Ishikawa (cell line): Measurements from ENCODE around the gene EFNA3.

Source experiments
- CEBPB ChIP-seq: IDR thresholded peaks from 2 replicates; pipeline ENCODE4 v1.6.1; 2012
- CREB1 ChIP-seq: IDR thresholded peaks from 2 replicates; pipeline ENCODE4 v1.6.1; 2012; ENCODE audit warnings: low read depth
- EGR1 ChIP-seq: IDR thresholded peaks from 2 replicates; pipeline ENCODE4 v1.6.1; 2012
- EP300 ChIP-seq: IDR thresholded peaks from 2 replicates; pipeline ENCODE4 v1.6.1; 2012; ENCODE audit warnings: borderline replicate concordance
- REST ChIP-seq: IDR thresholded peaks from 2 replicates; pipeline ENCODE4 v1.6.1; 2012; ENCODE audit warnings: low read depth, mild to moderate bottlenecking
- TAF1 ChIP-seq: IDR thresholded peaks from 2 replicates; pipeline ENCODE4 v1.6.1; 2012; ENCODE audit warnings: low read depth, mild to moderate bottlenecking
- ZBTB7A ChIP-seq: IDR thresholded peaks from 2 replicates; pipeline ENCODE4 v1.6.1; 2012; ENCODE audit warnings: low read depth
- TF ChIP-seq, protein P1 (sequence below): IDR thresholded peaks from 2 replicates; pipeline ENCODE4 v1.6.1; 2012

GRCh38 chr1:155064111-155064831 is 14.4 kb upstream of the EFNA3 start:
- no peak for TF ChIP-seq REST
- TF ChIP-seq, protein P1, sequence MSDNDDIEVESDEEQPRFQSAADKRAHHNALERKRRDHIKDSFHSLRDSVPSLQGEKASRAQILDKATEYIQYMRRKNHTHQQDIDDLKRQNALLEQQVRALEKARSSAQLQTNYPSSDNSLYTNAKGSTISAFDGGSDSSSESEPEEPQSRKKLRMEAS: no peak
- no peak for TF ChIP-seq CEBPB
- no peak for TF ChIP-seq TAF1
- no peak for TF ChIP-seq EGR1
- no peak for TF ChIP-seq EP300
- TF ChIP-seq CREB1: no peak
- TF ChIP-seq ZBTB7A: no peak; the same call in 1 of the 2 replicates
